ENCODE data around the gene KCTD7.
A peak's percentile ranks its signal among the peaks of the same experiment; 100 is the strongest.

DNA sequence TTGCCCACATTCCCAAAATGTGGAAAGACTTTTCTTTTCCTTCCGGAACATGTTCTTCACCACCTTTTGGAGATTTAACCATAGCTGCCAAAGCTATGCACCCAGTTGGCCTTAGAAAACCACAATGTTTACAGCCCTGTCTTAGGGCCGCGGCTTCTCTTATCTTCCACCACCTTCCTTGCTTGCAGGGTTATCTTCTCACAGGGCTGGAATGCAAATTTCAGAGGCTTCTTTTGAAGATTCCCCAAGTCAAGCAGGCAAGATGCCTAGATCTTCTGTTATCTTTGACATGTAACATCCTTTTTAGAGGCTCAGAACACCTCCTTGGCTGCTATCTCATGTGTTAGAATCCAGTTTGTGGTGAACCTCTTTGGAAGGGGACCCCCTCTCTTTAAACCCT, 11.1 kb downstream of the KCTD7 start:
- TF ChIP-seq ZFP30 (CRISPR knock-in tag; IDR thresholded peaks at IDR 0.05) (no peak), CSDC2 (CRISPR knock-in tag; IDR thresholded peaks at IDR 0.05) (no peak), ISL1 (CRISPR knock-in tag; IDR thresholded peaks at IDR 0.05) (no peak), ZNF70 (CRISPR knock-in tag; IDR thresholded peaks at IDR 0.05) (peak; percentile 77), ZFP3 (CRISPR knock-in tag; IDR thresholded peaks at IDR 0.05) (no peak)

Measured in SK-N-SH treated with all-trans-retinoic acid at 6 μM for 48 hours (cell line).